NCI-H524 treated with DMSO at 0.1 percent for 48 hours (cell line): ENCODE data around the gene MTCL1.

Source experiments
- DNase-seq: peaks from one replicate; lab custom pipeline; 2025; lab: John Stamatoyannopoulos, UW

The MTCL1 gene

GRCh38 chr18:8771930-8772329 lies 66.6 kb downstream of the MTCL1 start:
- peak; percentile 59 for DNase-seq

GRCh38 chr18:8773980-8774379 lies 68.6 kb downstream of the MTCL1 start:
- no peak for DNase-seq

GRCh38 chr18:8776013-8776943 lies 70.9 kb downstream of the MTCL1 start:
- DNase-seq = peak; percentile 58

GRCh38 chr18:8777846-8778245 lies 72.5 kb downstream of the MTCL1 start:
- DNase-seq = no peak

- no peak for DNase-seq
Observed at GRCh38 chr18:8778386-8778785, 73.0 kb downstream of the MTCL1 start.

- DNase-seq = no peak
Observed at GRCh38 chr18:8778824-8779223, 73.5 kb downstream of the MTCL1 start.

- no peak for DNase-seq
Observed at GRCh38 chr18:8779251-8779650, 73.9 kb downstream of the MTCL1 start.

GRCh38 chr18:8780227-8780626 lies 74.9 kb downstream of the MTCL1 start:
- no peak for DNase-seq

GRCh38 chr18:8781671-8782070 lies 76.3 kb downstream of the MTCL1 start:
- DNase-seq = no peak

- DNase-seq = no peak
Observed at GRCh38 chr18:8783335-8783993, 78.1 kb downstream of the MTCL1 start.

- DNase-seq = no peak
Observed at GRCh38 chr18:8783994-8784530, 78.7 kb downstream of the MTCL1 start.

GRCh38 chr18:8785261-8785660 lies 79.9 kb downstream of the MTCL1 start:
- DNase-seq = no peak

- DNase-seq = no peak
Observed at GRCh38 chr18:8785855-8786482, 80.6 kb downstream of the MTCL1 start.

GRCh38 chr18:8786483-8787370 lies 81.4 kb downstream of the MTCL1 start:
- DNase-seq = no peak

- DNase-seq = no peak
Observed at GRCh38 chr18:8787371-8787670, 82.0 kb downstream of the MTCL1 start.

- DNase-seq = no peak
Observed at GRCh38 chr18:8787794-8788193, 82.4 kb downstream of the MTCL1 start.

GRCh38 chr18:8788503-8789429 lies 83.4 kb downstream of the MTCL1 start:
- no peak for DNase-seq

- DNase-seq = no peak
Observed at GRCh38 chr18:8791171-8791651, 85.9 kb downstream of the MTCL1 start.

GRCh38 chr18:8792688-8793316 lies 87.4 kb downstream of the MTCL1 start:
- DNase-seq = no peak
